HepG2 (cell line): ENCODE data around the gene NCBP1. TPM values are rescaled to one million over a fixed set of nuclear protein-coding genes. Genes with fewer than 3 reads are reported as not detected.

Experiments used
- ARID3A ChIP-seq: IDR thresholded peaks from 2 replicates; pipeline ENCODE4 v1.6.1; 2012; ENCODE audit warnings: low read depth, low read length, improper control_type of control experiment
- BHLHE40 ChIP-seq: IDR thresholded peaks from 2 replicates; pipeline ENCODE4 v1.6.1; 2011; ENCODE audit warnings: low read length, improper control_type of control experiment
- BRD4 ChIP-seq: sonication (generic); formaldehyde crosslinking; IDR thresholded peaks from 2 replicates; pipeline ENCODE4 v1.4.0; 2020; ENCODE audit warnings: missing genetic modification reagents
- CBX2 ChIP-seq, 2 experiments: fragments of 200-600 bp in 1 of 2; sonication (generic); formaldehyde crosslinking in 1 of 2; IDR thresholded peaks; 2 replicates each; pipeline versions ENCODE4 v1.7.0 to v1.8.1; 2018 to 2022; ENCODE audit warnings: low read depth in 2 of 2, low read length in 1 of 2, mild to moderate bottlenecking in 1 of 2, missing genetic modification reagents in 1 of 2
- DDIT3 ChIP-seq: sonication (generic); formaldehyde crosslinking; IDR thresholded peaks from 2 replicates; pipeline ENCODE4 v1.4.0; 2020; ENCODE audit warnings: mild to moderate bottlenecking, missing genetic modification reagents
- DMAP1 ChIP-seq: IDR thresholded peaks from 2 replicates; pipeline ENCODE4 v1.6.1; 2016
- DMTF1 ChIP-seq: sonication (generic); formaldehyde crosslinking; IDR thresholded peaks from 2 replicates; pipeline ENCODE4 v1.4.0; 2020; ENCODE audit warnings: mild to moderate bottlenecking, missing genetic modification reagents
- EP300 ChIP-seq, 3 experiments: sonication (generic) in 1 of 3; formaldehyde crosslinking in 1 of 3; IDR thresholded peaks; 2 replicates each; pipeline versions ENCODE4 v1.5.1 to v1.6.1; 2011 to 2020; ENCODE audit warnings: low read depth in 2 of 3, low read length in 2 of 3, borderline replicate concordance in 1 of 3, improper control_type of control experiment in 1 of 3, mild to moderate bottlenecking in 1 of 3, missing genetic modification reagents in 1 of 3, moderate library complexity in 1 of 3
- FOXK1 ChIP-seq: sonication (generic); formaldehyde crosslinking; IDR thresholded peaks from 2 replicates; pipeline ENCODE4 v1.4.0; 2020; ENCODE audit warnings: low read depth, missing genetic modification reagents, borderline replicate concordance
- KDM3A ChIP-seq: IDR thresholded peaks from 2 replicates; pipeline ENCODE4 v1.6.1; 2018; ENCODE audit warnings: low read depth, missing compliant biosample characterization
- KLF9 ChIP-seq: IDR thresholded peaks from 2 replicates; pipeline ENCODE4 v1.6.1; 2016; ENCODE audit warnings: low read depth
- NFKBIZ ChIP-seq: IDR thresholded peaks from 2 replicates; pipeline ENCODE4 v1.6.1; 2018; ENCODE audit warnings: missing genetic modification reagents, missing compliant biosample characterization
- NRL ChIP-seq: sonication (generic); formaldehyde crosslinking; IDR thresholded peaks from 2 replicates; pipeline ENCODE4 v1.5.0; 2020; ENCODE audit warnings: missing genetic modification reagents, mild to moderate bottlenecking, moderate library complexity, borderline replicate concordance
- RARG ChIP-seq: sonication (generic); formaldehyde crosslinking; IDR thresholded peaks from 2 replicates; pipeline ENCODE4 v1.4.0; 2020; ENCODE audit warnings: low read depth, mild to moderate bottlenecking, missing genetic modification reagents
- REXO4 ChIP-seq: sonication (generic); formaldehyde crosslinking; IDR thresholded peaks from 2 replicates; pipeline ENCODE4 v1.8.0; 2022; ENCODE audit warnings: missing genetic modification reagents, mild to moderate bottlenecking, borderline replicate concordance
- SATB2 ChIP-seq: sonication (generic); formaldehyde crosslinking; IDR thresholded peaks from 2 replicates; pipeline ENCODE4 v1.5.0; 2020; ENCODE audit warnings: missing genetic modification reagents
- SMARCE1 ChIP-seq: fragments of 450-650 bp; IDR thresholded peaks from 2 replicates; pipeline ENCODE4 v1.6.1; 2017; ENCODE audit warnings: borderline replicate concordance
- SP1 ChIP-seq, 2 experiments: fragments of 450-650 bp in 1 of 2; sonication (generic) in 1 of 2; formaldehyde crosslinking in 1 of 2; IDR thresholded peaks; 2 replicates each; pipeline versions ENCODE4 v1.4.0 to v1.6.1; 2016 to 2020; ENCODE audit warnings: missing genetic modification reagents in 1 of 2
- TEAD3 ChIP-seq: optimal IDR thresholded peaks from 2 replicates; pipeline ENCODE3; 2016; ENCODE audit warnings: borderline replicate concordance
- ZFP1 ChIP-seq: IDR thresholded peaks from 2 replicates; pipeline ENCODE4 v1.6.1; 2016
- ZNF230 ChIP-seq: sonication (generic); formaldehyde crosslinking; IDR thresholded peaks from 2 replicates; pipeline ENCODE4 v1.4.0; 2020; ENCODE audit warnings: mild to moderate bottlenecking, missing genetic modification reagents
- ZNF30 ChIP-seq: sonication (generic); formaldehyde crosslinking; IDR thresholded peaks from 2 replicates; pipeline ENCODE4 v1.5.0; 2020; ENCODE audit warnings: mild to moderate bottlenecking, missing genetic modification reagents
- ZNF562 ChIP-seq: sonication (generic); formaldehyde crosslinking; IDR thresholded peaks from 2 replicates; pipeline ENCODE4 v1.8.0; 2022; ENCODE audit warnings: missing genetic modification reagents, borderline replicate concordance
- ZNF615 ChIP-seq: sonication (generic); formaldehyde crosslinking; IDR thresholded peaks from 2 replicates; pipeline ENCODE4 v1.5.0; 2020; ENCODE audit warnings: mild to moderate bottlenecking, missing genetic modification reagents, borderline replicate concordance
- ZNF674 ChIP-seq: sonication (generic); formaldehyde crosslinking; IDR thresholded peaks from 2 replicates; pipeline ENCODE4 v1.5.0; 2020; ENCODE audit warnings: low read depth, mild to moderate bottlenecking, missing genetic modification reagents
- ZNF879 ChIP-seq: sonication (generic); formaldehyde crosslinking; IDR thresholded peaks from 2 replicates; pipeline ENCODE4 v1.8.1; 2023; ENCODE audit warnings: missing genetic modification reagents
- ZSCAN12 ChIP-seq: sonication (generic); formaldehyde crosslinking; IDR thresholded peaks from 2 replicates; pipeline ENCODE4 v1.9.0; 2021; ENCODE audit warnings: mild to moderate bottlenecking, missing genetic modification reagents
- polyA plus RNA-seq, 8 experiments: library from polyadenylated mRNA; depleted of rRNA in 3 of 8; stranded (reverse) in 7 of 8; unstranded in 1 of 8; fragments of >200 nt; fragmentation: Illumina TruSeq in 4 of 8; extraction: Trizol in 4 of 8; gene quantifications; 2 replicates each; pipeline versions ENCODE4 v1.2.1 to v1.2.3, GENCODE V29; 2011 to 2016; ENCODE audit warnings: low read depth in 4 of 8, missing spikeins in 1 of 8, mixed read lengths in 1 of 8; ENCODE audit not compliant: insufficient read depth in 1 of 8
- total RNA-seq, 5 experiments: library from RNA; depleted of rRNA; stranded (reverse); fragments of >200 nt; fragmentation: Illumina TruSeq; extraction: Trizol; gene quantifications; 2 replicates each; pipeline ENCODE4 v1.2.3, GENCODE V29; 2016; ENCODE audit warnings: low read depth in 1 of 5

Gene NCBP1
- total and polyA plus RNA-seq, 2 of the 13 experiments (the other 11 are each of a cell fraction or from before 2014, with no cell fraction given) = 13.3 to 40.2 TPM

GRCh38 chr9:97696803-97697601 is 63.4 kb downstream of the NCBP1 start, which contains the start of gene XPA (continued):
- TF ChIP-seq DDIT3 (CRISPR knock-in tag) (no peak), NRL (CRISPR knock-in tag) (0 out of 2 replicates have a peak, but pooled peaks have one; percentile 76), ZNF879 (CRISPR knock-in tag) (no peak), BHLHE40 (peak; percentile 29; the same call in 1 of the 2 replicates), SATB2 (CRISPR knock-in tag) (no peak), CBX2 (IDR thresholded peaks at IDR 0.05; ENCODE audit: low read depth, low read length) (no peak), CBX2 (CRISPR knock-in tag; IDR thresholded peaks at IDR 0.05; ENCODE audit: low read depth) (no peak), KLF9 (CRISPR knock-in tag) (0 out of 2 replicates have a peak, but pooled peaks have one; percentile 14), ZNF230 (peak; percentile 93; the same call in 1 of the 2 replicates), REXO4 (CRISPR knock-in tag) (no peak), ARID3A (no peak), RARG (CRISPR knock-in tag) (0 out of 2 replicates have a peak, but pooled peaks have one; percentile 25), ZSCAN12 (no peak; the same call in 1 of the 2 replicates), SP1 (IDR thresholded peaks at IDR 0.05) (no peak), SP1 (CRISPR knock-in tag; IDR thresholded peaks at IDR 0.05) (no peak), BRD4 (CRISPR knock-in tag) (no peak), ZNF30 (CRISPR knock-in tag) (no peak), KDM3A (CRISPR knock-in tag) (peak; percentile 77; the same call in 1 of the 2 replicates), EP300 (IDR thresholded peaks at IDR 0.05; ENCODE audit: low read depth in 2 of 2, low read length in 2 of 2) (no peak), EP300 (CRISPR knock-in tag; IDR thresholded peaks at IDR 0.05; ENCODE audit: borderline replicate concordance) (no peak), TEAD3 (peak; percentile 59), ZNF562 (CRISPR knock-in tag) (no peak), FOXK1 (peak; percentile 30; the same call in 1 of the 2 replicates), DMTF1 (CRISPR knock-in tag) (no peak), ZNF615 (CRISPR knock-in tag) (no peak), NFKBIZ (peak; percentile 69; the same call in 1 of the 2 replicates), SMARCE1 (no peak), ZFP1 (CRISPR knock-in tag) (no peak), DMAP1 (CRISPR knock-in tag) (peak; percentile 61), ZNF674 (CRISPR knock-in tag) (no peak)
